ENCODE results near the gene SHC3. TPM values are rescaled to one million over a fixed set of nuclear protein-coding genes. Genes with fewer than 3 reads are reported as not detected.
A peak's percentile ranks its signal among the peaks of the same experiment; 100 is the strongest.

The SHC3 gene
- total RNA-seq, 3 donors from 2014 or later (not counting 1 experiment from before 2014, with no cell fraction given): 0.02 to 0.09 (median 0.08) TPM

- Histone ChIP-seq H3K27me3 (ENCODE audit: control insufficient read depth, insufficient read depth, low read length) (no peaks in the 10 kb centered on the region), H3K4me3 (ENCODE audit: low read length) (no peak overlapping the region), H3K36me3 (ENCODE audit: control insufficient read depth, insufficient read depth, low read length) (no peaks in the 10 kb centered on the region), H3K27ac (ENCODE audit: low read length) (no peak overlapping the region), H3K9me3 (ENCODE audit: control insufficient read depth, insufficient read depth, low read length) (no peaks in the 10 kb centered on the region), H3K4me1 (ENCODE audit: control insufficient read depth, insufficient read depth, low read length) (no peaks in the 10 kb centered on the region)
- Mint-ChIP-seq H3K27me3 (ENCODE audit: low read depth in 2 of 2) (peaks cover 12 to 24% of the 10 kb centered on the region in 2 donors), H3K27ac (no peak overlapping the region), H3K36me3 (no peaks in the 10 kb centered on the region), H3K4me1 (no peaks in the 10 kb centered on the region), H3K9me3 (no peaks in the 10 kb centered on the region), H3K4me3 (no peak overlapping the region)
- TF ChIP-seq CTCF (IDR thresholded peaks at IDR 0.05): no peak
- intact Hi-C loops (cut with micrococcal nuclease): no loop called here
- 94% methylated on average over 8 of the region's 8 CpGs for WGBS (ENCODE audit: insufficient coverage)
- ATAC-seq (no peak), DNase-seq (no peak)
Observed at GRCh38 chr9:88965473-88965872, 213.1 kb downstream of the SHC3 start.

- ATAC-seq (no peak), DNase-seq (no peak)
- Mint-ChIP-seq H3K36me3 (no peaks in the 10 kb centered on the region), H3K27ac (no peak overlapping the region), H3K27me3 (ENCODE audit: low read depth in 2 of 2) (peaks cover 17 to 33% of the 10 kb centered on the region in 2 donors), H3K4me1 (no peaks in the 10 kb centered on the region), H3K9me3 (no peaks in the 10 kb centered on the region), H3K4me3 (no peak overlapping the region)
- Histone ChIP-seq H3K27me3 (ENCODE audit: control insufficient read depth, insufficient read depth, low read length) (no peaks in the 10 kb centered on the region), H3K27ac (ENCODE audit: low read length) (no peak overlapping the region), H3K36me3 (ENCODE audit: control insufficient read depth, insufficient read depth, low read length) (no peaks in the 10 kb centered on the region), H3K4me3 (ENCODE audit: low read length) (no peak overlapping the region), H3K9me3 (ENCODE audit: control insufficient read depth, insufficient read depth, low read length) (no peaks in the 10 kb centered on the region), H3K4me1 (ENCODE audit: control insufficient read depth, insufficient read depth, low read length) (no peaks in the 10 kb centered on the region)
- intact Hi-C loops (cut with micrococcal nuclease): no loop called here
- 74% methylated on average over 3 of the region's 3 CpGs for WGBS (ENCODE audit: insufficient coverage)
- TF ChIP-seq CTCF (IDR thresholded peaks at IDR 0.05): no peak
Observed at GRCh38 chr9:88960632-88961031, 218.0 kb downstream of the SHC3 start.

GRCh38 chr9:88959727-88960469 lies 218.7 kb downstream of the SHC3 start:
- no peak overlapping the region for H3K4me3 Mint-ChIP-seq
- no peak overlapping the region for H3K27ac Mint-ChIP-seq
- H3K36me3 ChIP-seq (ENCODE audit: control insufficient read depth, insufficient read depth, low read length): no peaks in the 10 kb centered on the region
- no peak overlapping the region for H3K27ac ChIP-seq (ENCODE audit: low read length)
- no peaks in the 10 kb centered on the region for H3K36me3 Mint-ChIP-seq
- intact Hi-C loops (cut with micrococcal nuclease): no loop called here
- H3K9me3 Mint-ChIP-seq: no peaks in the 10 kb centered on the region
- H3K9me3 ChIP-seq (ENCODE audit: control insufficient read depth, insufficient read depth, low read length): no peaks in the 10 kb centered on the region
- H3K4me3 ChIP-seq (ENCODE audit: low read length): no peak overlapping the region
- ATAC-seq (no peak), DNase-seq (no peak)
- no peak for TF ChIP-seq CTCF (IDR thresholded peaks at IDR 0.05)
- H3K4me1 Mint-ChIP-seq: no peaks in the 10 kb centered on the region
- H3K27me3 Mint-ChIP-seq (ENCODE audit: low read depth in 2 of 2): peaks cover 17 to 33% of the 10 kb centered on the region in 2 donors
- H3K4me1 ChIP-seq (ENCODE audit: control insufficient read depth, insufficient read depth, low read length): no peaks in the 10 kb centered on the region
- 81% methylated on average over 5 of the region's 5 CpGs for WGBS (ENCODE audit: insufficient coverage)
- H3K27me3 ChIP-seq (ENCODE audit: control insufficient read depth, insufficient read depth, low read length): no peaks in the 10 kb centered on the region

GRCh38 chr9:88957526-88957925 lies 221.1 kb downstream of the SHC3 start:
- H3K9me3 Mint-ChIP-seq: no peaks in the 10 kb centered on the region
- Histone ChIP-seq H3K27ac (ENCODE audit: low read length) (no peak overlapping the region), H3K4me1 (ENCODE audit: control insufficient read depth, insufficient read depth, low read length) (no peaks in the 10 kb centered on the region), H3K27me3 (ENCODE audit: control insufficient read depth, insufficient read depth, low read length) (no peaks in the 10 kb centered on the region), H3K4me3 (ENCODE audit: low read length) (no peak overlapping the region), H3K36me3 (ENCODE audit: control insufficient read depth, insufficient read depth, low read length) (no peaks in the 10 kb centered on the region), H3K9me3 (ENCODE audit: control insufficient read depth, insufficient read depth, low read length) (no peaks in the 10 kb centered on the region)
- ATAC-seq: peak in 2 of 3 donors; percentile 45 to 46
- WGBS (ENCODE audit: insufficient coverage): 72% methylated on average over 3 of the region's 3 CpGs
- no peak for TF ChIP-seq CTCF (IDR thresholded peaks at IDR 0.05)
- H3K36me3 Mint-ChIP-seq: no peaks in the 10 kb centered on the region
- intact Hi-C loops (cut with micrococcal nuclease): no loop called here
- no peak for DNase-seq
- peaks cover 17 to 33% of the 10 kb centered on the region in 2 donors for H3K27me3 Mint-ChIP-seq (ENCODE audit: low read depth in 2 of 2)
- H3K4me1 Mint-ChIP-seq: no peaks in the 10 kb centered on the region
- no peak overlapping the region for H3K4me3 Mint-ChIP-seq
- H3K27ac Mint-ChIP-seq: no peak overlapping the region

Data from natural killer cell (primary cell).